ENCODE measurements around the gene NR1D2. TPM values are rescaled to one million over a fixed set of nuclear protein-coding genes. Genes with fewer than 3 reads are reported as not detected.

Gene NR1D2
- total and polyA plus RNA-seq, 2 experiments from 2014 or later: 6.6 to 20.7 TPM

- TF ChIP-seq STAT1 (IDR thresholded peaks at IDR 0.05; ENCODE audit: unreplicated experiment) (no peak), EZH2phosphoT487 (IDR thresholded peaks at IDR 0.05; ENCODE audit: unreplicated experiment) (no peak), ZNF114 (CRISPR knock-in tag; IDR thresholded peaks at IDR 0.05) (no peak), REST (IDR thresholded peaks at IDR 0.05; ENCODE audit: unreplicated experiment) (no peak)
Measured at GRCh38 chr3:23981136-23981535, 36.0 kb downstream of the NR1D2 start (continued).

GRCh38 chr3:23981955-23982354, 36.9 kb downstream of the NR1D2 start:
- Histone ChIP-seq H3K79me2 (replicated peaks; ENCODE audit: insufficient read depth) (no peaks in the 10 kb centered on the region), H3K27ac (ENCODE audit: low read depth) (no peak overlapping the region), H3K4me2 (no peak overlapping the region), H3K4me1 (ENCODE audit: insufficient read depth) (no peaks in the 10 kb centered on the region), H4K20me1 (replicated peaks; ENCODE audit: insufficient read depth) (no peaks in the 10 kb centered on the region), H3K9me2 (ENCODE audit: insufficient read depth) (no peaks in the 10 kb centered on the region), H2AFZ (no peak overlapping the region), H3K4me3 (no peak overlapping the region), H3K36me3 (ENCODE audit: insufficient read depth) (0 out of 2 replicates have a peak, but pooled peaks cover 3% of the 10 kb centered on the region), H3F3A (replicated peaks; ENCODE audit: low read depth) (no peaks in the 10 kb centered on the region), H3K27me3 (ENCODE audit: insufficient read depth) (no peaks in the 10 kb centered on the region)
- Mint-ChIP-seq H3K36me3 (ENCODE audit: low read depth) (peaks cover 38% of the 10 kb centered on the region), H3K27ac (no peak overlapping the region), H3K27me3 (ENCODE audit: insufficient read depth, low read depth, poor library complexity) (peaks cover 2% of the 10 kb centered on the region), H3K4me1 (no peaks in the 10 kb centered on the region; the same call in 2 of the 3 replicates), H3K9me3 (peaks cover 10% of the 10 kb centered on the region; the same call in 2 of the 3 replicates), H3K4me3 (no peak overlapping the region)
- DNase-seq (ENCODE audit: low spot score) (peak; percentile 10), ATAC-seq (peak; percentile 68)
- no peak for TF ChIP-seq EZH2phosphoT487 (IDR thresholded peaks at IDR 0.05; ENCODE audit: unreplicated experiment)
- TF ChIP-seq REST (IDR thresholded peaks at IDR 0.05; ENCODE audit: unreplicated experiment): no peak
- no peak for TF ChIP-seq ZNF114 (CRISPR knock-in tag; IDR thresholded peaks at IDR 0.05)

- H3K4me3 Mint-ChIP-seq: no peak overlapping the region
- DNase-seq (ENCODE audit: low spot score) (no peak), ATAC-seq (no peak)
- no peak overlapping the region for H3K4me3 ChIP-seq
- peaks cover 6% of the 10 kb centered on the region for H3K27me3 Mint-ChIP-seq (ENCODE audit: insufficient read depth, low read depth, poor library complexity)
- no peaks in the 10 kb centered on the region for H4K20me1 ChIP-seq (replicated peaks; ENCODE audit: insufficient read depth)
- peaks cover 22% of the 10 kb centered on the region for H3K36me3 Mint-ChIP-seq (ENCODE audit: low read depth)
- peaks cover 10% of the 10 kb centered on the region; the same call in 2 of the 3 replicates for H3K9me3 Mint-ChIP-seq
- no peaks in the 10 kb centered on the region; the same call in 2 of the 3 replicates for H3K4me1 Mint-ChIP-seq
- H2AFZ ChIP-seq: no peak overlapping the region
- no peaks in the 10 kb centered on the region for H3K79me2 ChIP-seq (replicated peaks; ENCODE audit: insufficient read depth)
- H3K36me3 ChIP-seq (ENCODE audit: insufficient read depth): no peaks in the 10 kb centered on the region
- H3K27me3 ChIP-seq (ENCODE audit: insufficient read depth): no peaks in the 10 kb centered on the region
- H3K4me2 ChIP-seq: no peak overlapping the region
- no peaks in the 10 kb centered on the region for H3K4me1 ChIP-seq (ENCODE audit: insufficient read depth)
- no peak overlapping the region for H3K27ac Mint-ChIP-seq
- no peak overlapping the region for H3K27ac ChIP-seq (ENCODE audit: low read depth)
- H3F3A ChIP-seq (replicated peaks; ENCODE audit: low read depth): no peaks in the 10 kb centered on the region
- no peaks in the 10 kb centered on the region; the same call in 1 of the 2 replicates for H3K9me2 ChIP-seq (ENCODE audit: insufficient read depth)
- no peak for TF ChIP-seq ZNF462 (CRISPR knock-in tag; IDR thresholded peaks at IDR 0.05)
- TF ChIP-seq JUNB (IDR thresholded peaks at IDR 0.05; ENCODE audit: unreplicated experiment): no peak
Measured at GRCh38 chr3:23984934-23985333, 39.8 kb downstream of the NR1D2 start.
